ENCODE data around the gene IDH3A. TPM values are rescaled to one million over a fixed set of nuclear protein-coding genes. Genes with fewer than 3 reads are reported as not detected.
A peak's percentile ranks its signal among the peaks of the same experiment; 100 is the strongest.

IDH3A gene
- total RNA-seq, 2 experiments from 2014 or later = 106 to 110 TPM

GRCh38 chr15:78174401-78174800, 25.2 kb downstream of the IDH3A start:
- CTCF ChIA-PET = interaction anchor here (1.0 to 2.0 kb wide), 4 partner anchors 21 to 264 kb away, joined by 3 to 9 read pairs (median 4); no protein-coding TSS in a partner anchor
- DNase-seq (peak; percentile 60), ATAC-seq (peak; percentile 31)
- no peaks in the 10 kb centered on the region for H3K27me3 Mint-ChIP-seq
- H3K27ac Mint-ChIP-seq = no peak overlapping the region
- H3K9me3 Mint-ChIP-seq = no peaks in the 10 kb centered on the region
- no peak for TF ChIP-seq CTCF (IDR thresholded peaks at IDR 0.05)
- no peak overlapping the region for H3K4me3 Mint-ChIP-seq
- peaks cover 28% of the 10 kb centered on the region for H3K36me3 Mint-ChIP-seq (ENCODE audit: low read depth)
- POLR2A ChIA-PET = no interaction called here
- H3K4me1 Mint-ChIP-seq (ENCODE audit: low read depth) = peaks cover 23% of the 10 kb centered on the region
- intact Hi-C loops (cut with micrococcal nuclease) = no loop called here

- DNase-seq (no peak), ATAC-seq (no peak)
- Mint-ChIP-seq H3K27ac (no peak overlapping the region), H3K27me3 (no peaks in the 10 kb centered on the region), H3K4me3 (no peak overlapping the region), H3K36me3 (ENCODE audit: low read depth) (peaks cover 26% of the 10 kb centered on the region), H3K9me3 (no peaks in the 10 kb centered on the region), H3K4me1 (ENCODE audit: low read depth) (peaks cover 23% of the 10 kb centered on the region)
- intact Hi-C loops (cut with micrococcal nuclease) = no loop called here
- POLR2A ChIA-PET = no interaction called here
- no peak for TF ChIP-seq CTCF (IDR thresholded peaks at IDR 0.05)
- CTCF ChIA-PET = interaction anchor here (2.0 to 4.3 kb wide), 3 partner anchors 20 to 66 kb away, joined by 9 to 29 read pairs (median 26); no protein-coding TSS in a partner anchor
Observed at GRCh38 chr15:78175330-78175729, 26.2 kb downstream of the IDH3A start.

GRCh38 chr15:78177447-78177873, 28.3 kb downstream of the IDH3A start:
- no peaks in the 10 kb centered on the region for H3K27me3 Mint-ChIP-seq
- ATAC-seq = peak; percentile 60
- no peaks in the 10 kb centered on the region for H3K9me3 Mint-ChIP-seq
- CTCF ChIA-PET = interaction anchor here (0.7 to 4.3 kb wide), 17 partner anchors 9 to 218 kb away, joined by 3 to 29 read pairs (median 4); partner anchors contain the start of gene CIB2
- intact Hi-C loops (cut with micrococcal nuclease) = no loop called here
- H3K4me3 Mint-ChIP-seq = no peak overlapping the region
- POLR2A ChIA-PET = no interaction called here
- H3K27ac Mint-ChIP-seq = no peak overlapping the region
- H3K4me1 Mint-ChIP-seq (ENCODE audit: low read depth) = peaks cover 19% of the 10 kb centered on the region
- DNase-seq = peak; percentile 64
- peaks cover 12% of the 10 kb centered on the region for H3K36me3 Mint-ChIP-seq (ENCODE audit: low read depth)
- peak; percentile 62 for TF ChIP-seq CTCF (IDR thresholded peaks at IDR 0.05)

- Mint-ChIP-seq H3K36me3 (ENCODE audit: low read depth) (peaks cover 7% of the 10 kb centered on the region), H3K9me3 (no peaks in the 10 kb centered on the region), H3K27ac (no peak overlapping the region), H3K27me3 (no peaks in the 10 kb centered on the region), H3K4me1 (ENCODE audit: low read depth) (peaks cover 16% of the 10 kb centered on the region), H3K4me3 (no peak overlapping the region)
- no peak for ATAC-seq
- ChIA-PET POLR2A (interaction anchor here (1.0 kb wide), 1 partner anchor 11 kb away, joined by 3 read pairs; no protein-coding TSS in a partner anchor), CTCF (interaction anchor here (0.8 to 4.3 kb wide), 13 partner anchors 10 to 219 kb away, joined by 3 to 29 read pairs (median 4); partner anchors contain the start of gene CIB2)
- TF ChIP-seq CTCF (IDR thresholded peaks at IDR 0.05) = no peak
- DNase-seq = no peak
- intact Hi-C loops (cut with micrococcal nuclease) = no loop called here
Observed at GRCh38 chr15:78178064-78178463, 28.9 kb downstream of the IDH3A start.

GRCh38 chr15:78179286-78179840, 30.2 kb downstream of the IDH3A start:
- no peak for DNase-seq
- H3K4me3 Mint-ChIP-seq = no peak overlapping the region
- no peak for TF ChIP-seq CTCF (IDR thresholded peaks at IDR 0.05)
- H3K27ac Mint-ChIP-seq = no peak overlapping the region
- no peaks in the 10 kb centered on the region for H3K27me3 Mint-ChIP-seq
- POLR2A ChIA-PET = interaction anchor here (0.6 to 0.9 kb wide), 2 partner anchors 49 to 72 kb away, joined by 3 read pairs; no protein-coding TSS in a partner anchor
- CTCF ChIA-PET = interaction anchor here (1.7 to 4.3 kb wide), 2 partner anchors 15 to 49 kb away, joined by 12 to 29 read pairs; partner anchors contain the start of gene CIB2
- H3K9me3 Mint-ChIP-seq = no peaks in the 10 kb centered on the region
- H3K4me1 Mint-ChIP-seq (ENCODE audit: low read depth) = peaks cover 5% of the 10 kb centered on the region
- intact Hi-C loops (cut with micrococcal nuclease) = no loop called here
- no peaks in the 10 kb centered on the region for H3K36me3 Mint-ChIP-seq (ENCODE audit: low read depth)
- ATAC-seq = no peak

Measured in activated CD8-positive, alpha-beta T cell treated with anti-CD3 and anti-CD28 coated beads for 36 hours (primary cell).